SH-SY5Y (cell line): ENCODE results near the gene MPRIP.

Source experiments
- GATA2 ChIP-seq: IDR thresholded peaks from 2 replicates; pipeline ENCODE4 v1.6.1; 2011; ENCODE audit warnings: mild to moderate bottlenecking, low read depth, low read length
- GATA3 ChIP-seq: IDR thresholded peaks from 2 replicates; pipeline ENCODE4 v1.6.1; 2011; ENCODE audit warnings: low read depth, mild to moderate bottlenecking, low read length, moderate library complexity

DNA sequence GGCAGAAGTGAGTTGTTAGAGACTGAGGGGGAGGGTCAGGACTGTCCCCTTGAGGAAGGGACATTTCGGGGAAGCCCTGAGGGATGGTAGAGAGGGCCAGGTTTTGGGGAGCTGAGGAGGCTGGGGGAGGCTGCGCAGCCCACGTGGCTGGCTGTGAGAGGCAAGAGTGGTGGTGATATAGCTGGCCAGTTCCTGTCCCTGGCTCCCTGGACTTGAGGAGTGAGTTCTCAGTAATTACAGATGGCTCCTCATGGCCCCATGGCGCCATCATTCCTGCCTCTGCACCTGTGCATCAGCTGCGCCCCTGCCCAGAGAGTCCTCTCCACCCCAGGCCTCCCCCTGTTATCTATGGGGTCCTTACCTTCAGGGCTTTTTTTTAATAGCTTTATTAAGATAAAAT is 30.3 kb downstream of the MPRIP start:
- TF ChIP-seq GATA2 = no peak
- TF ChIP-seq GATA3 = no peak
